ENCODE data around the gene ARF4.
A peak's percentile ranks its signal among the peaks of the same experiment; 100 is the strongest.

ARF4 gene

DNA sequence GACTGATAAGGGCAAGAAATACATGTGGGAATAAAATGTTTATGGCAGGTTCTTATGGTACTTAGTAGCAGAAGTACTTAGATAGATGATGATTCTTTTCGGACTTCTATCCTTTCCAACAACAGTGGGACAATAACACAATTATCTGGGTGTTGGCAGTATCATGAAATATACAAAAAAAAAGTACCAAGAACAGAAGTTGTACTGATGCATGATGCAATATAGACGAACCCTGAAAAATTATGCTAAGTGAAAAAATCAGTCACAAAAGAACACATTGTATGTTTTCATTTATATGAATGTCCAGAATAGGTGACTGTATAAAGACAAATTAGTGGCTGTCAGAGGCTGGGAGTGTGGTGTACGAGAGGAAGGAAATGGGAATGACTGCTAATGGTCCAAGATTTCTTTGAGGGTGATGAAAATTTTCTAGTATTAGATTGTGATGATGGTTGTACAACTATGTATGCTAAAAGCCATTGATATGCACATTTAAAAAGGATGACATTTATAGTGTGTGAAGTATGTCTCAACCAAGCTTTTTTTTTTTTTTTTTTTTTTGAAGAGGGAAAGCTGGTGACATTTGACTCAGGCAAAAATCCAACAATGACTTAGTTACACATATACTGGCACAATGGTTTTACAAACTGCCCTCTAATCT is 21.0 kb downstream of the ARF4 start:
- Mint-ChIP-seq H3K27ac (peak overlapping the region; percentile 6 to 46 (median 11)), H3K36me3 (ENCODE audit: low read depth) (peaks cover 75% of the 10 kb centered on the region), H3K4me1 (peaks cover 4% of the 10 kb centered on the region), H3K27me3 (ENCODE audit: low read depth) (no peaks in the 10 kb centered on the region), H3K4me3 (no peak overlapping the region), H3K9me3 (no peaks in the 10 kb centered on the region)
- TF ChIP-seq, protein P1, sequence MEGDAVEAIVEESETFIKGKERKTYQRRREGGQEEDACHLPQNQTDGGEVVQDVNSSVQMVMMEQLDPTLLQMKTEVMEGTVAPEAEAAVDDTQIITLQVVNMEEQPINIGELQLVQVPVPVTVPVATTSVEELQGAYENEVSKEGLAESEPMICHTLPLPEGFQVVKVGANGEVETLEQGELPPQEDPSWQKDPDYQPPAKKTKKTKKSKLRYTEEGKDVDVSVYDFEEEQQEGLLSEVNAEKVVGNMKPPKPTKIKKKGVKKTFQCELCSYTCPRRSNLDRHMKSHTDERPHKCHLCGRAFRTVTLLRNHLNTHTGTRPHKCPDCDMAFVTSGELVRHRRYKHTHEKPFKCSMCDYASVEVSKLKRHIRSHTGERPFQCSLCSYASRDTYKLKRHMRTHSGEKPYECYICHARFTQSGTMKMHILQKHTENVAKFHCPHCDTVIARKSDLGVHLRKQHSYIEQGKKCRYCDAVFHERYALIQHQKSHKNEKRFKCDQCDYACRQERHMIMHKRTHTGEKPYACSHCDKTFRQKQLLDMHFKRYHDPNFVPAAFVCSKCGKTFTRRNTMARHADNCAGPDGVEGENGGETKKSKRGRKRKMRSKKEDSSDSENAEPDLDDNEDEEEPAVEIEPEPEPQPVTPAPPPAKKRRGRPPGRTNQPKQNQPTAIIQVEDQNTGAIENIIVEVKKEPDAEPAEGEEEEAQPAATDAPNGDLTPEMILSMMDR (IDR thresholded peaks at IDR 0.05; ENCODE audit: unreplicated experiment in 3 of 3): no peak

DNA sequence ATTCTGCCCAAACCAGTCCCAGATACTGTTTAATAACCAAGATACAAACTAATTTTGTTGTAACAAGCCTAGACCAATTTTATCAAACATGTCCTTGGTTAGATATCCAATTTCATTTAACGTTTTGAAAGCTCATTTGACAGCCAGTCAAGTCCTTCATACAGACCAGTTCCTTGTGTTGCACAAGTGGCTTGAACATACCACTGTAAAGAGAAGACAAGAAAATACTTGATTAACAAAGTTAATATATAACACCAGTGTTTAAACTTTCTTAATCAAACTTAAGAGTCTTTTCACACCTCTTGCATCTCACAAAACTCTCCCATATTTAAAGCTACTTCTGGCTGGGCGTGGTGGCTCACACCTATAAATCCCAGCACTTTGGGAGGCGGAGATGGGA is 25.0 kb downstream of the ARF4 start:
- Mint-ChIP-seq H3K4me3 (no peak overlapping the region), H3K4me1 (peaks cover 2% of the 10 kb centered on the region), H3K36me3 (ENCODE audit: low read depth) (peaks cover 69% of the 10 kb centered on the region), H3K27me3 (ENCODE audit: low read depth) (no peaks in the 10 kb centered on the region), H3K27ac (no peak overlapping the region), H3K9me3 (no peaks in the 10 kb centered on the region)
- TF ChIP-seq, protein P1 (IDR thresholded peaks at IDR 0.05; ENCODE audit: unreplicated experiment in 3 of 3): no peak

DNA sequence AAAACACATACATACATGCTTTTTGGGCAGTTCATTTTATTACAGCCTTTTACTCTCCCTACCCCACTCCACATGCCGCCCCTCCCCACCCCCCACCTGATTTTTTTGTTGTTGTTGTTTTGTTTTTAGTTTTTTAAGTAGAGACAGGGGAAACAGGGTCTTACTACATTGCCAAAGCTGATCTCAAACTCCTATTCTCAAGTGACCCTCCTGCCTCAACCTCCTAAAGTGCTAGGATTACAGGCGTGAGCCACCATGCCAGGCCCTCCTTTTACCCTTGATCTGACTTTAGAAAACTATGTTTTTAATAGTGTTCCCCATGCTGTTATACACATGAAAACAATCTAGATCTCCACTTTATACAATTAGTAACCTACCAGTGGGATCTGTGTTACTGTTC is 26.3 kb downstream of the ARF4 start:
- Mint-ChIP-seq H3K9me3 (no peaks in the 10 kb centered on the region), H3K4me3 (no peak overlapping the region), H3K36me3 (ENCODE audit: low read depth) (peaks cover 62% of the 10 kb centered on the region), H3K27me3 (ENCODE audit: low read depth) (no peaks in the 10 kb centered on the region), H3K4me1 (no peaks in the 10 kb centered on the region), H3K27ac (no peak overlapping the region)
- TF ChIP-seq, protein P1 (IDR thresholded peaks at IDR 0.05; ENCODE audit: unreplicated experiment in 3 of 3): no peak

DNA sequence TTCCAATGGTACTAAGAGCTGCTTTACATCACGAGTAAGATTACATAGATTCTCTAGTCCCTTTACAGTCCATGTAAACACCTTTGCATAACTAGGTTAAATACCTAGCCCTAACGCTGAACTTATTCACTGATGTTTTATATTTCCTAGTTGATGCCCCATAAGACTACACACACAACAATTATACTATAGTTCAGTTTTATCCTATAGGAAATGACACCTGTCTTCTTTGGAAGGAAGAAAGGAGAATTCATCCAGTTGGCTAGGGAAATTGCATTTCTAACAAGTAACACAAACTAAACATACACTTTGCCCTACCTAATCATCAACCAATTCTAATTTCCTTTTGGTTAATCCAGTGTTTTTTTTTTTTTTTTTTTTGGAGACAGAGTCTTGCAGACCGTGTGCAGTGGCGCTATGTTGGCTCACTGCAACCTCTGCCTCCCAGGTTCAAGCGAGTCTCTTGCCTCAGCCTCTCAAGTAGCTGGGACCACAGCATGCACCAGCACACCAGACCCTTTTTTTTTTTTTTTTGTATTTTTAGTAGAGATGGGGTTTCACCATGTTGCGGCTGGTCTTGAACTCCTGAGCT is 27.2 kb downstream of the ARF4 start:
- H3K36me3 Mint-ChIP-seq (ENCODE audit: low read depth): peaks cover 56% of the 10 kb centered on the region
- H3K9me3 Mint-ChIP-seq: no peaks in the 10 kb centered on the region
- H3K4me1 Mint-ChIP-seq: no peaks in the 10 kb centered on the region
- no peak overlapping the region for H3K4me3 Mint-ChIP-seq
- H3K27me3 Mint-ChIP-seq (ENCODE audit: low read depth): no peaks in the 10 kb centered on the region
- TF ChIP-seq, protein P1 (IDR thresholded peaks at IDR 0.05; ENCODE audit: unreplicated experiment in 3 of 3): no peak
- peak overlapping the region in 1 of 3 experiments; percentile 73 for H3K27ac Mint-ChIP-seq

DNA sequence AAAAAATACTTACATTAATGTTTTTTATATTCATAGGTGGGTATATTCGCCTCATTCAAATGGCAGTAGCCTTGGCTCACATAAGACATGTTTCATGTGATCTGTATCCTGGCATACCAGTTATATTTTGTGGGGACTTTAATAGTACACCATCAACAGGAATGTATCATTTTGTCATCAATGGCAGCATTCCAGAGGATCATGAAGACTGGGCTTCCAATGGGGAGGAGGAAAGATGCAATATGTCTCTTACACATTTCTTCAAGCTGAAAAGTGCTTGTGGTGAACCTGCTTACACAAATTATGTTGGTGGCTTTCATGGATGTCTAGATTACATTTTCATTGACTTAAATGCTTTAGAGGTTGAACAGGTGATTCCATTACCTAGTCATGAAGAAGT is 37.6 kb downstream of the ARF4 start:
- Mint-ChIP-seq H3K27me3 (ENCODE audit: low read depth) (no peaks in the 10 kb centered on the region), H3K9me3 (no peaks in the 10 kb centered on the region), H3K27ac (no peak overlapping the region), H3K4me3 (peak overlapping the region in 1 of 3 experiments; percentile 19), H3K36me3 (ENCODE audit: low read depth) (peaks cover 24% of the 10 kb centered on the region), H3K4me1 (peaks cover 26% of the 10 kb centered on the region)
- TF ChIP-seq, protein P1 (IDR thresholded peaks at IDR 0.05; ENCODE audit: unreplicated experiment in 3 of 3): no peak

DNA sequence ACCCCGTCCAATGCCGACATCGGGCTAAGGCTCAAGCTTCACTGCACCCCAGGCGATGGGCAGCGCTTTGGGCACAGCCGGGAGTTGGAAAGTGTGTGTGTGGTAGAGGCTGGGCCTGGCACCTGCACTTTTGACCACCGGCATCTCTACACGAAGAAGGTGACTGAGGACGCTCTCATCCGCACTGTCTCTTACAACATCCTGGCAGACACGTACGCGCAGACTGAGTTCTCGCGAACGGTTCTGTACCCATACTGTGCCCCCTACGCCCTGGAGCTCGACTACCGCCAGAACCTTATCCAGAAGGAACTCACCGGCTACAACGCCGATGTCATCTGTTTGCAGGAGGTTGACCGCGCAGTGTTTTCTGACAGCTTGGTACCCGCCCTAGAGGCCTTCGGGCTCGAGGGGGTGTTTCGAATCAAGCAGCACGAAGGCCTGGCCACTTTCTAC is 40.0 kb downstream of the ARF4 start:
- Mint-ChIP-seq H3K9me3 (no peaks in the 10 kb centered on the region), H3K4me1 (peaks cover 26% of the 10 kb centered on the region), H3K27me3 (ENCODE audit: low read depth) (no peaks in the 10 kb centered on the region), H3K4me3 (peak overlapping the region; percentile 83 to 99 (median 86)), H3K27ac (peak overlapping the region; percentile 92 to 98 (median 93)), H3K36me3 (ENCODE audit: low read depth) (peaks cover 20% of the 10 kb centered on the region)
- TF ChIP-seq, protein P1 (IDR thresholded peaks at IDR 0.05; ENCODE audit: unreplicated experiment in 3 of 3): no peak
